Choroid plexus epithelial cell (primary cell): ENCODE measurements around the gene PIM3.
A peak's percentile ranks its signal among the peaks of the same experiment; 100 is the strongest.

Source experiments
- DNase-seq: peaks from one replicate; pipeline ENCODE4 v3.0.0-alpha.2; 2010; ENCODE audit warnings: low read depth
- H3K4me3 ChIP-seq: 2 replicates; pipeline ENCODE4 v1.5.1; 2011; ENCODE audit warnings: low read depth, mild to moderate bottlenecking, control low read depth, low read length, moderate library complexity
- TF ChIP-seq, protein P1 (sequence below): conservative IDR thresholded peaks from 2 replicates; pipeline ENCODE4 v1.5.1; 2011; ENCODE audit warnings: low read depth, mild to moderate bottlenecking, control low read depth, inconsistent platforms, low read length, moderate library complexity

The PIM3 gene

DNA sequence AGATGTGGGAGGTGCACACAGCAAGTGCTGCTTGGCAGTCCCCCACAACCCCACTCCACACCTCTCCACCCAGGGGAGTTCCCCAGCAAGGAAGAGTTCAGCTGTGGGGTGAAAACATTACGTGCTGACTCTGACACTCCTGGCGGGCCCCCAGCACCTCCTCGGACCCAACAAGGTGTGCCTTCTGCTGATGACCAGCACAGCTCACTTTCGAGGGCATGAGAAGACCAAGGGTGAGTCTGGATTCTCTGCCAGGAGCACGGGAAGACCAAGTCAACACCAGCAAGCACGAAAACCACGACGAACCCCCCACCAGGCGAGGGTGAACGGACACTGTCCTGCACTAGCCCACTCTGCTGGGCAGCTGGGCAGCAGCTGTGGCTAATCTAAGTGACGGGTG, 43.7 kb upstream of the PIM3 start:
- TF ChIP-seq, protein P1, sequence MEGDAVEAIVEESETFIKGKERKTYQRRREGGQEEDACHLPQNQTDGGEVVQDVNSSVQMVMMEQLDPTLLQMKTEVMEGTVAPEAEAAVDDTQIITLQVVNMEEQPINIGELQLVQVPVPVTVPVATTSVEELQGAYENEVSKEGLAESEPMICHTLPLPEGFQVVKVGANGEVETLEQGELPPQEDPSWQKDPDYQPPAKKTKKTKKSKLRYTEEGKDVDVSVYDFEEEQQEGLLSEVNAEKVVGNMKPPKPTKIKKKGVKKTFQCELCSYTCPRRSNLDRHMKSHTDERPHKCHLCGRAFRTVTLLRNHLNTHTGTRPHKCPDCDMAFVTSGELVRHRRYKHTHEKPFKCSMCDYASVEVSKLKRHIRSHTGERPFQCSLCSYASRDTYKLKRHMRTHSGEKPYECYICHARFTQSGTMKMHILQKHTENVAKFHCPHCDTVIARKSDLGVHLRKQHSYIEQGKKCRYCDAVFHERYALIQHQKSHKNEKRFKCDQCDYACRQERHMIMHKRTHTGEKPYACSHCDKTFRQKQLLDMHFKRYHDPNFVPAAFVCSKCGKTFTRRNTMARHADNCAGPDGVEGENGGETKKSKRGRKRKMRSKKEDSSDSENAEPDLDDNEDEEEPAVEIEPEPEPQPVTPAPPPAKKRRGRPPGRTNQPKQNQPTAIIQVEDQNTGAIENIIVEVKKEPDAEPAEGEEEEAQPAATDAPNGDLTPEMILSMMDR = no peak
- H3K4me3 ChIP-seq = no peak overlapping the region
- no peak for DNase-seq

DNA sequence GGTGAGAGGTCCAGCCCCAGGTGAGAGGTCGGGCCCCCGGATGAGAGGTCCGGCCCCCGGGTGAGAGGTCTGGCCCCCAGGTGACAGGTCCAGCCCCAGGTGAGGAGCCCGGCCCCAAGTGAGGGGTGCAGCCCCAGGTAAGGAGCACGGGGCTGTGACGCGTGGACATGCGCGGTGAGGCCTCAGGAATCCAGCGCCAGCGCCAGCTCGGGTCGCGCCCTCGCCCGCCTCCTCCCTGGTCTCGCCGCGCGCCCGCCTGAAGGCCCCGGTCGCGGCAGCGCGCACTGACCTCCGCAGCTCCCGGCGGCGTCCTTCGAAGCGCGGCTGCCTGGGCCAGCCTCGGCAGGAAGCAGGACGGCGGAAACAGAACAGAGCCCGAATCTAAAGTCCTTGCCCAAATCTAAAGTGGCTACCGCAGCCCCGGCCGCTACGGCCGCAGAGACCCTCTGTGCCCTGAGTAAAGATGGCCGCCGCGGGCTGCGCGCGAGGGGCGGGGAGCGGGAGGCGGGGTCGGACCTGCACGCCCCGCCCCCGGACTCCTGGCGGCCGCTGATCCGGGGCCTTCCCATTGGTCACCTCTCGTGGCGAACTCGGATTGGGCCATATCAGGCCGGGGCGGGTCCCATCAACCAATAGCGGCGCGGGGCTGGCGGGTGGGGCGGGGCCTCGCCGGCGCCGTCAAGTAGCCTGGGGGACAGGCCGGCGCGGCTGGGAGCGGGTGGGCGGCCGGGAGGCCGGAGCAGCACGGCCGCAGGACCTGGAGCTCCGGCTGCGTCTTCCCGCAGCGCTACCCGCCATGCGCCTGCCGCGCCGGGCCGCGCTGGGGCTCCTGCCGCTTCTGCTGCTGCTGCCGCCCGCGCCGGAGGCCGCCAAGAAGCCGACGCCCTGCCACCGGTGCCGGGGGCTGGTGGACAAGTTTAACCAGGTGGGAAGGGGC, 42.3 kb upstream of the PIM3 start, which contains the start of the genes ALG12 and CRELD2:
Gene ALG12, minus strand, starts transcription at position 465 of the 937 bp plus-strand sequence. CDS start 4,673 bp downstream, outside the sequence.
Gene CRELD2, plus strand, starts transcription at position 661 of the 937 bp plus-strand sequence. Its CDS starts 136 bp downstream, at position 797.
- DNase-seq = peak; percentile 98
- TF ChIP-seq, protein P1 = no peak
- peak within 1 kb of the TSS; percentile 80 for H3K4me3 ChIP-seq

DNA sequence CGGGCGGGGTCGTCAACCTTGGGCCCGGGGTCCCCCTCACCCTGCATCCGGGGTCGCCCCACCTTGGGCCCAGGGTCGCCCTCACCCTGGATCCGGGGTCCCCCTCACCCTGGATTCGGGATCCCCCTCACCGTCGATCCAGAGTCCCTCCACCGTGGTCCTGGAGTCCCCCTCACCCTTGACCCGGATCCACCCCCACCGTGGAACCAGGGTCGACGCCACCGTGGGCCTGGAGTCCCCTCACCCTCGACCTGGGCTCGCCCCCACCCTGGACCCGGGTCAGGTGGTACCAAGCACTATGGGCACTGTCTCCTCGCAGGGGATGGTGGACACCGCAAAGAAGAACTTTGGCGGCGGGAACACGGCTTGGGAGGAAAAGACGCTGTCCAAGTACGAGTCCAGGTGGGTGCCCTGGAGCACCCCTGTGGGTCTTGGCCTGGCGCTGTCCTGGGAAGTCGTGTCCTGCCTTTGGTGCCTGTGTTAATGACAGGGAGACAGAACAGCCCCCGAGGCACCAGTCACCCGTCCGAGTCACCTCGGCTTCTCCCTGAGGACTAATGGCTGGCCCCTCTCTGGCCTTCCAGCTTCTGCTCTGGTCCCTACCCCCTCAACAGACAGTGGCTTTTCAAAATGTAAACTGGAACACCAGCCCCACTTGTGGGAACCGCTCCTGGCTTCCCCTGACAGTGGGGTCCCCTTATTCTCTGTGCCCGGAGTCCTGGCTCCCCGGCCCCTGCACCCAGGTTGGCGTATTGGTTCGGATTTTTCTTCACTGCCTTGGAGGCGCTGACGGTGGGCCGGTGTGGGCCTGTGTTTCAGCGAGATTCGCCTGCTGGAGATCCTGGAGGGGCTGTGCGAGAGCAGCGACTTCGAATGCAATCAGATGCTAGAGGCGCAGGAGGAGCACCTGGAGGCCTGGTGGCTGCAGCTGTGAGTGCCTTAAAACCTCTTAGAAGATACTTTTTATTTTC, 41.4 kb upstream of the PIM3 start:
- TF ChIP-seq, protein P1 = no peak
- DNase-seq = no peak
- H3K4me3 ChIP-seq = peak overlapping the region; percentile 70

DNA sequence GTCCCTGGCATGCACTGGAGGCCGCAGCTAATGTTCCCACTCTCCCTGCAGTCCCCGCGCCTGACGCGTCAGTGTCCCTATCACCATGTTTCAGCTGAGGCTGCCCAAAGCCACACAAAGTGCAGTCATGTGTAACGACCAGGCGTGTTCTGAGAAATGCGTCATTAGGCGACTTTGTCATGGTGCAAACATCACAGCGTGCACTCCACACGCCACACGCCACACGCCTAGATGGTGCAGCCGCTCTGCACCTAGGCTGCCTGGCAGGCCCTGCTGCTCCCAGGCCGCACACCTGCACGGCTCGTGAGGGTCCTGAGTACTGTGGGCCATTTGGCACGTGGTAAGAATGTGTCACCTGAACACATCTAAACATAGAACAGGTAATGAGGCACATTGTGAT, 39.7 kb upstream of the PIM3 start:
- TF ChIP-seq, protein P1 = no peak
- DNase-seq = no peak
- no peak overlapping the region for H3K4me3 ChIP-seq

DNA sequence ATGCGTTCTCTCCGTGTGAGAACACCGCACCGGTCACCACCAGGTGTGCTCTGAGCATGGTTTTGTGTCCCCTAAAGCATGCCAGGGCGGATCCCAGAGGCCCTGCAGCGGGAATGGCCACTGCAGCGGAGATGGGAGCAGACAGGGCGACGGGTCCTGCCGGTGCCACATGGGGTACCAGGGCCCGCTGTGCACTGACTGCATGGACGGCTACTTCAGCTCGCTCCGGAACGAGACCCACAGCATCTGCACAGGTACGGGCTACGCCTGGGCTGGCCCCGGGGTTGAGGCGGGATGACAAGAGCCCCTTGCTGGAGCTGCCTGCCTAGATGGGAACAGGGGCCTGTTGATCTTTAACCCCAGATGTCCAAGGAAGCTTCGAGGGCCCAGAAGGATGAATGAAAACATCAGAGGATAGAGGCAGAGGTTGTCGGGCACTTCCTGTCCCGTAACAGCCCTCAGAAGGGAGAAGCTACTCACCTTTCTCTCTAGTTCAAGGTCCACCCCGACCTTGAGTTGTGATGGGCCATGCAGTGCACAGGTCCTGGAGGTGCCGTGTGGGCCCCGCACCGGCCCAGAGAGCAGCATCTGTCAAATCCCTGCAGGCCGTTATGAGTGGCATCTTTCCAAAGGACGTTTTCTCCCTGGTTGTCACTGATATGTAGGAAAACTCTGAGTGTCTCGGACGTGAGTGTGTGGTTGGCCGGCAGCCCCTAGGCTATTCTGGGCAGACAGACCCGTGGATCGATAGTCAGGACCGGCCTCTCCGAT, 38.9 kb upstream of the PIM3 start:
- TF ChIP-seq, protein P1 = no peak
- no peak overlapping the region for H3K4me3 ChIP-seq
- DNase-seq = no peak

DNA sequence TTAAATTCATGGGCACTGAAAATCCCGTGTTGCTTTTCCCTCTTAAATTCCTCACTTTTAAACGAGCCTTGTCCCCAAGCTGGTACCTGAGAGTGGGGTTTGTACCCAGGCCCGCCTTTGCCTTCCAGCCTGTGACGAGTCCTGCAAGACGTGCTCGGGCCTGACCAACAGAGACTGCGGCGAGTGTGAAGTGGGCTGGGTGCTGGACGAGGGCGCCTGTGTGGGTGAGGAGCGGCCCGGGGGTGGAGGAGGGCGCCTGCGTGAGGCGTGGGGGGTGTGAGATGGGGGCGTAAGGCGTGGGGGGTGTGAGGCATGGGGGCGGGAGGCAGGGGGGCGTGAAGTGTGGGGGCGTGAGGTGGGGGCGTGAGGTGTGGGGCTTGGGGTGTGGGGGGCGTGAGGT, 38.1 kb upstream of the PIM3 start:
- DNase-seq = no peak
- no peak overlapping the region for H3K4me3 ChIP-seq
- TF ChIP-seq, protein P1 = no peak
